Progenitor cell of endocrine pancreas (in vitro differentiated cells): ENCODE results near the gene TSSK1B. TPM values are rescaled to one million over a fixed set of nuclear protein-coding genes. Genes with fewer than 3 reads are reported as not detected.
"Not testable (repeated sequence)": the region's sequence is repeated elsewhere in the genome, so short reads cannot be mapped to it uniquely, and the experiment has no call there.

Experiments
- DNase-seq: peaks from one replicate; pipeline ENCODE4 v3.0.0; 2021; ENCODE audit warnings: low spot score; ENCODE audit not compliant: unreplicated experiment
- H3K27ac Mint-ChIP-seq: 2 replicates; pipeline ENCODE4 v1.8.0; 2021; ENCODE audit warnings: mild to moderate bottlenecking, moderate library complexity, mixed read lengths
- H3K27me3 Mint-ChIP-seq: 2 replicates; pipeline ENCODE4 v1.8.0; 2021; ENCODE audit warnings: mixed read lengths
- H3K36me3 Mint-ChIP-seq: 2 replicates; pipeline ENCODE4 v1.8.0; 2022; ENCODE audit warnings: mixed read lengths; ENCODE audit not compliant: insufficient read depth
- H3K4me1 Mint-ChIP-seq: 2 replicates; pipeline ENCODE4 v1.8.0; 2021; ENCODE audit warnings: low read depth, mixed read lengths
- H3K4me3 Mint-ChIP-seq: 2 replicates; pipeline ENCODE4 v1.8.0; 2021; ENCODE audit warnings: low read depth, mild to moderate bottlenecking, moderate library complexity, mixed read lengths
- H3K9me3 Mint-ChIP-seq: 2 replicates; pipeline ENCODE4 v1.8.0; 2021; ENCODE audit warnings: low read depth, mixed read lengths
- CTCF ChIP-seq: fragments of 200-600 bp; sonication (generic); IDR thresholded peaks from one replicate; pipeline ENCODE4 v1.5.0; 2021; ENCODE audit warnings: antibody characterized with exemption, mild to moderate bottlenecking; ENCODE audit not compliant: unreplicated experiment
- total RNA-seq: library from RNA; stranded (reverse); gene quantifications from 2 replicates; pipeline ENCODE4 v1.2.1, GENCODE V29; 2021

The TSSK1B gene
- total RNA-seq, 1 donor from 2014 or later = 0.29 TPM

GRCh38 chr5:113404269-113404668, 30.5 kb downstream of the TSSK1B start:
- DNase-seq = no peak
- no peaks in the 10 kb centered on the region for H3K36me3 Mint-ChIP-seq
- H3K27me3 Mint-ChIP-seq = no peaks in the 10 kb centered on the region
- TF ChIP-seq CTCF = no peak
- H3K4me1 Mint-ChIP-seq = peaks cover 6% of the 10 kb centered on the region
- no peak overlapping the region for H3K27ac Mint-ChIP-seq
- no peak overlapping the region for H3K4me3 Mint-ChIP-seq
- H3K9me3 Mint-ChIP-seq = no peaks in the 10 kb centered on the region

- H3K27ac Mint-ChIP-seq, H3K4me3 Mint-ChIP-seq, H3K27me3 Mint-ChIP-seq, DNase-seq, H3K9me3 Mint-ChIP-seq, H3K36me3 Mint-ChIP-seq: not testable (repeated sequence)
- peaks cover 11% of the 10 kb centered on the region for H3K4me1 Mint-ChIP-seq
These were observed 36.8 kb downstream of the TSSK1B start for GRCh38 chr5:113397986-113398385.

GRCh38 chr5:113397046-113397445, 37.7 kb downstream of the TSSK1B start:
- no peak for DNase-seq
- Mint-ChIP-seq H3K27ac (no peak overlapping the region), H3K4me3 (no peak overlapping the region), H3K27me3 (no peaks in the 10 kb centered on the region), H3K36me3 (no peaks in the 10 kb centered on the region), H3K4me1 (peaks cover 11% of the 10 kb centered on the region), H3K9me3 (no peaks in the 10 kb centered on the region)
- no peak for TF ChIP-seq CTCF

GRCh38 chr5:113394658-113395057, 40.1 kb downstream of the TSSK1B start:
- peaks cover 11% of the 10 kb centered on the region for H3K4me1 Mint-ChIP-seq
- no peaks in the 10 kb centered on the region for H3K27me3 Mint-ChIP-seq
- no peaks in the 10 kb centered on the region for H3K36me3 Mint-ChIP-seq
- no peak overlapping the region for H3K27ac Mint-ChIP-seq
- no peaks in the 10 kb centered on the region for H3K9me3 Mint-ChIP-seq
- no peak for TF ChIP-seq CTCF
- DNase-seq = no peak
- H3K4me3 Mint-ChIP-seq = no peak overlapping the region

GRCh38 chr5:113390224-113390623, 44.6 kb downstream of the TSSK1B start:
- H3K9me3 Mint-ChIP-seq = no peaks in the 10 kb centered on the region
- H3K27ac Mint-ChIP-seq = no peak overlapping the region
- peaks cover 5% of the 10 kb centered on the region for H3K4me1 Mint-ChIP-seq
- no peaks in the 10 kb centered on the region for H3K27me3 Mint-ChIP-seq
- no peak for DNase-seq
- no peak overlapping the region for H3K4me3 Mint-ChIP-seq
- H3K36me3 Mint-ChIP-seq = no peaks in the 10 kb centered on the region
- TF ChIP-seq CTCF = no peak

GRCh38 chr5:113389116-113389515, 45.7 kb downstream of the TSSK1B start:
- no peak for TF ChIP-seq CTCF
- H3K4me3 Mint-ChIP-seq = no peak overlapping the region
- no peaks in the 10 kb centered on the region for H3K4me1 Mint-ChIP-seq
- DNase-seq = no peak
- H3K9me3 Mint-ChIP-seq = no peaks in the 10 kb centered on the region
- no peaks in the 10 kb centered on the region for H3K27me3 Mint-ChIP-seq
- H3K36me3 Mint-ChIP-seq = no peaks in the 10 kb centered on the region
- H3K27ac Mint-ChIP-seq = no peak overlapping the region
